Measurements from ENCODE around the gene CAPN15. TPM values are rescaled to one million over a fixed set of nuclear protein-coding genes. Genes with fewer than 3 reads are reported as not detected.

Gene CAPN15
- total RNA-seq, 2 experiments from 2014 or later, result 54.4 to 56.9 TPM

DNA sequence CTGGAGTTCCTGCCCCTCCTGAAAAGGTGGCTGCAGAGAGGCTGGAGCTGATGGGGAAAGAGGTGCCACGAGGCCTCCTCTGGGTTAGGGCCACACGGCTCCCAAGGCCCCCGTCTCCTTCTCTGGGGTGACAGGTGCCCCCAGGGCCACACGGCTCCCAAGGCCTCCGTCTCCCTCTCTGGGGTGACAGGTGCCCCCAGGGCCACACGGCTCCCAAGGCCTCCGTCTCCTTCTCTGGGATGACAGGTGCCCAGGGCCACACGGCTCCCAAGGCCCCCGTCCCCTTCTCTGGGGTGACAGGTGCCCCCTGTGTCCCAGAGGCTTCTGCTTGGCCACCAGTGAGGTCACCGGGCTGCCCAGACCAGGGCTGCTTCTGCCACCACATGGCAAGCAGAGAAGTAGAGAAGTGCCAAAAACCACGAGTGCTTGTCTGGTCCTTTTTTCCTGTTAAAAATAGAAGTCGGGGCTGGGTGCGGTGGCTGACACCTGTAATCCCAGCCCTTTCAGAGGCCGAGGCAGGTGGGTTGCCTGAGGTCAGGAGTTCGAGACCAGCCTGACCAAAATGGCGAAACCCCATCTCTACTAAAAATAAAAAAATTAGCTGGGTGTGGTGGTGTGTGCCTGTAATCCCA lies 4.1 kb downstream of the CAPN15 start:
- H3K27me3 Mint-ChIP-seq (ENCODE audit: low read depth), result no peaks in the 10 kb centered on the region
- DNase-seq, result no peak
- no peak overlapping the region for H3K27ac Mint-ChIP-seq
- no peaks in the 10 kb centered on the region for H3K9me3 Mint-ChIP-seq
- CTCF ChIA-PET, result no interaction called here
- intact Hi-C loops (cut with micrococcal nuclease), result no loop called here
- peaks cover 18% of the 10 kb centered on the region for H3K4me1 Mint-ChIP-seq (ENCODE audit: low read depth)
- no peak overlapping the region for H3K4me3 Mint-ChIP-seq
- no peaks in the 10 kb centered on the region for H3K36me3 Mint-ChIP-seq (ENCODE audit: low read depth)

DNA sequence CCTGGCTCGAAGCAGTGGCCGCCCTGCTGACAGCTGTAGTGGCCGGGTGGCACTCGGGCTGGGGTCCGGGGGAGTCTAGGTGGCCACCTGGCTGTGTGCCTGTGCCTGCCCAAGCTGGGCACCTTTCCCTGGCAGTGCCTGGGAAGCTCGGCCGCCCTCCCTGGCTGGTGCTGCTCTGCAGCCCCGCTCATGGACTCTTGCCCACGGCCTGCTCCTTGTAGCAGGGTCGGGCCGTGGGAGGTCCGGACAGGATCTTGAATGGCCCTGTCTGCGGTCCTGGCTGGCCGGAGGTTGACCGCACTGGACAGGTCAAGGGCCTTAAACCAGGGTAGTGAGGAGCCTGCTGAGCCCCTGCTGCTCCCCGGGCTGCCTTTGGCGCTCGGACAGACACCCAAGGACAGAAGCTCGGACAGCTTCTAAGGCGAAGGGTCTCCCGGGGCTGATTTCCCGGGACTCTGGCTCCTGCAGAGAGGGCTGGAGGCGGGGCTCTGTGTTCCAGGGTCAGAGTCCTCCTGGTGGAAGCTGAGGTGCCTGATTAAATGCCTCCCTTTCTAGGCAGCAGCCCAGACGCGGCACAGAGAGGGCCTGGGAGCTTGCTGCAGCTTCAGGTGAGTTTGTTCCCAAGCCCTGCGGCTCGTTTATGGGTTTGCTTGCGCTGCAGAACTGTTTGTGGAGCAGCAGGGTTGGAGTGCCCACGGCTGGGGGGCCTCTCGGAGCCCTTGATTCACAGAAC lies 6.0 kb downstream of the CAPN15 start:
- no peaks in the 10 kb centered on the region for H3K9me3 Mint-ChIP-seq
- no peaks in the 10 kb centered on the region for H3K27me3 Mint-ChIP-seq (ENCODE audit: low read depth)
- DNase-seq, result no peak
- H3K4me1 Mint-ChIP-seq (ENCODE audit: low read depth), result peaks cover 18% of the 10 kb centered on the region
- H3K36me3 Mint-ChIP-seq (ENCODE audit: low read depth), result peaks cover 1% of the 10 kb centered on the region
- no peak overlapping the region for H3K27ac Mint-ChIP-seq
- no peak overlapping the region for H3K4me3 Mint-ChIP-seq
- intact Hi-C loops (cut with micrococcal nuclease), result no loop called here
- CTCF ChIA-PET, result no interaction called here

DNA sequence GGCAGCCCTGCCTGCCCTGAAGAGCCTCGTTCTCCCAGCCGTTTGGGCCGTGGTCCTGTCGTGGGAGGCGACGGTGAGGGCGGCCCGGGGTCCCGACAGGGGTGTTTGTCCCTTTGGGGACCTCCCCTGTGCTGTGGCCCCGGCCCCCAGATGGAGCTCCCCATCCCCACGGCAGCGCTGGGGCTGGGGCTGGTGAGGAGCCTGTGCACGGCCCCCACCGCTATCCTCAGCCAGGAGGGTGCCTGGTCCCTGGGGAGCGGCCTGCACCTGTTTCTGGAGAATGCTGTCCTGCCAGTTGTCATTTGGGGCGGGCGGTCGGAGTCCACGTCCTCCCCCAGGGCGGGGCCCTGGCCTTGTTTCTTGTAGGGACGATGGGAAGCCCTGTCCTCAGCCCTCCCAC lies 6.6 kb downstream of the CAPN15 start:
- no peak overlapping the region for H3K27ac Mint-ChIP-seq
- no peaks in the 10 kb centered on the region for H3K9me3 Mint-ChIP-seq
- DNase-seq, result no peak
- no peak overlapping the region for H3K4me3 Mint-ChIP-seq
- H3K4me1 Mint-ChIP-seq (ENCODE audit: low read depth), result peaks cover 12% of the 10 kb centered on the region
- H3K27me3 Mint-ChIP-seq (ENCODE audit: low read depth), result no peaks in the 10 kb centered on the region
- CTCF ChIA-PET, result no interaction called here
- intact Hi-C loops (cut with micrococcal nuclease), result no loop called here
- H3K36me3 Mint-ChIP-seq (ENCODE audit: low read depth), result peaks cover 4% of the 10 kb centered on the region

DNA sequence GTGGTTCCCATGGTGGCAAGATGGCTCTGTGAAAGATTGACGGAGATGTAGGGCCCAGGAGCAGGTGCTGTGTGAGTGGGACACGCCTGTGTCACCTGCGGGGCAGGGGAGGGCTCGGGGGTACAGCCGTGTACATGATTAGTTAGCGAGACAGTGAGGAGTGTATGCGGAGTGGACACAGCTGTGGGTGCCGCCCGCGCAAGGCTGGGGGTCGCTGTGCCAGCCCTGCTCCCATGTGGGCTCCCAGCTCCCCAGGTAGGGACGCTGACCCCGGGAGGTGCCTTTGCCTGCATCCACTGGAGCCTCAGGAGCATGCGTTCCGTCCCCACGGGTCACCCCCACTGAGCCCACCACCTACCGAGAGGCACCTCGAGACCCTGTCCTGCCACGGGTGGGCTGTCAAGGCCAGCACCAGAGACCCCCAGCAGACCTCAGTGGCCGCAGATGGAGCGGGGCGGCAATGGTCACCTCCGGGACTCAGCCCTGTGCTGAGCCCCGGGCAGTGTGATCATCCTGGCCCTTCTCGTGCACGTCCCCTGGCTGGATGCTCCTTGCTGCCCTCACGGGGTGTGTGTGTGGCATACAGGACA lies 7.4 kb downstream of the CAPN15 start:
- no peaks in the 10 kb centered on the region for H3K27me3 Mint-ChIP-seq (ENCODE audit: low read depth)
- H3K4me1 Mint-ChIP-seq (ENCODE audit: low read depth), result peaks cover 4% of the 10 kb centered on the region
- peaks cover 4% of the 10 kb centered on the region for H3K36me3 Mint-ChIP-seq (ENCODE audit: low read depth)
- CTCF ChIA-PET, result no interaction called here
- H3K4me3 Mint-ChIP-seq, result no peak overlapping the region
- no peak for DNase-seq
- no peak overlapping the region for H3K27ac Mint-ChIP-seq
- intact Hi-C loops (cut with micrococcal nuclease), result no loop called here
- H3K9me3 Mint-ChIP-seq, result no peaks in the 10 kb centered on the region

DNA sequence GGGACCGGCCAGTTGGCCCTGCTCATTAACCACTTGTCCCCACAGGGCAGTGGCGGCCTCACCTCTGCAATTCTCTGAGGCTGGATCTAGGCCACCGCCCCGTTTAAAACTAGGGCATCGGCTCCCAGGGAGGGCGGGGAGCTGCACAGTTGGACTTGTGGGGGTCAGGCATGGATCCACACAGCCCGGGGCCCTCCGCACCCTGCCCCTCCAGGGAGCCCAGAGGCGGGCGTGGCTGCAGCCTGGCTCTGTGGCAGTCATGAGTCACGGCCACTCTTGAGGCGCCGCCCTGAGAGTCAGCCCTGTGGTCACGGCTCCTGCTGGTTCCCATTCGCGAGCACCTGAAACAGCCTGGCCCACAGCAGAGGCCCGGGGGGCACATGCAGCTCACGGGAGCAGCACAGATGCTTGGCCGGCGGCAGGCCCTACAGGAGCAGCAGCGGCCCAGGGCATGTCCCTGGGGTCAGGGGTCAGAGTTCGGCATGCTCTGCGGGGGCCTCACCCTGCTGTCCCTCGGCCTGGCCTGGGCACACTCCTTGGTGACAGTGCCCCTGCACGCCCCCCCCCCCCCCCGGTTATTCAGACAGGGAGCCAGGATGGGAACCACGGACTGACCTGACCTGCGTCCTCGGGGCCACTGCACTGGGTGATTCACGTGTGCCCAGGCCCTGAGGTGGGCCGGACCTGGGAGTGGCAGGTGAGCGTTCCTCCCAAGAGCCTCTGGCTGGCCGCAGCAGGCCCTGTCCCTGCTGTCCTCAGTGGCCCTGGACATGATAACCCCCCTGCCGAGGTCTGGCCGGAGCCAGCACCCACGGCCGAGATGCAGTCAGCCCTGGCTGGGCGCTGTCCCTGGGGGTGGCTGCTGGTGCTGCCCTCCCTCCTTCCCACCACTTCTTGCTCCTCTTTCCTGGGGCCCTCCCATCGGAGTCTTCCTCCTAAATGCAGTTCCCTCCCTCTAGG lies 8.2 kb downstream of the CAPN15 start:
- Mint-ChIP-seq H3K36me3 (ENCODE audit: low read depth) (peaks cover 4% of the 10 kb centered on the region), H3K27me3 (ENCODE audit: low read depth) (no peaks in the 10 kb centered on the region), H3K27ac (no peak overlapping the region), H3K4me3 (no peak overlapping the region), H3K9me3 (no peaks in the 10 kb centered on the region), H3K4me1 (ENCODE audit: low read depth) (no peaks in the 10 kb centered on the region)
- CTCF ChIA-PET, result no interaction called here
- DNase-seq, result no peak
- intact Hi-C loops (cut with micrococcal nuclease), result no loop called here

DNA sequence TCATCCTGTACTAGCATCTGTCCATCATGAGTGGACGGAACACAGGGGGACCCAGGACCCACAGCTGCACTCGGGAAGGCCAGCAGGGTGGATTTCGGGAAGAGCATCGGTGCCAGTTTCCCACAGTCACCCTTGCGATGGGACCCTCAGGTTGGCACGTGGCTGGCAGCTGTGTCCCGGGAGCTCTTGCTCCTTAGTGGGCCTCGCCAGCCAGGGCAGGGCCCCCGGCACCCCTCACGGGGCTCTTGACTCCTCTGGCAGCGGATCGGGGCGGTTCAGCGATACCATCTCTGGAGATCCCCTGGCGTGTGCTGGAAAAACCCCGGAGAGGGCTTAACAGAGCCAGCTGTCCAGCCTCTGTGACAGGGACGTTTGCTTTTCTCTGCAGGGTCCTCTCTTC lies 9.2 kb downstream of the CAPN15 start:
- no peaks in the 10 kb centered on the region for H3K9me3 Mint-ChIP-seq
- H3K27me3 Mint-ChIP-seq (ENCODE audit: low read depth), result no peaks in the 10 kb centered on the region
- DNase-seq, result no peak
- peaks cover 4% of the 10 kb centered on the region for H3K36me3 Mint-ChIP-seq (ENCODE audit: low read depth)
- no peak overlapping the region for H3K27ac Mint-ChIP-seq
- CTCF ChIA-PET, result no interaction called here
- no peak overlapping the region for H3K4me3 Mint-ChIP-seq
- no peaks in the 10 kb centered on the region for H3K4me1 Mint-ChIP-seq (ENCODE audit: low read depth)
- intact Hi-C loops (cut with micrococcal nuclease), result no loop called here

DNA sequence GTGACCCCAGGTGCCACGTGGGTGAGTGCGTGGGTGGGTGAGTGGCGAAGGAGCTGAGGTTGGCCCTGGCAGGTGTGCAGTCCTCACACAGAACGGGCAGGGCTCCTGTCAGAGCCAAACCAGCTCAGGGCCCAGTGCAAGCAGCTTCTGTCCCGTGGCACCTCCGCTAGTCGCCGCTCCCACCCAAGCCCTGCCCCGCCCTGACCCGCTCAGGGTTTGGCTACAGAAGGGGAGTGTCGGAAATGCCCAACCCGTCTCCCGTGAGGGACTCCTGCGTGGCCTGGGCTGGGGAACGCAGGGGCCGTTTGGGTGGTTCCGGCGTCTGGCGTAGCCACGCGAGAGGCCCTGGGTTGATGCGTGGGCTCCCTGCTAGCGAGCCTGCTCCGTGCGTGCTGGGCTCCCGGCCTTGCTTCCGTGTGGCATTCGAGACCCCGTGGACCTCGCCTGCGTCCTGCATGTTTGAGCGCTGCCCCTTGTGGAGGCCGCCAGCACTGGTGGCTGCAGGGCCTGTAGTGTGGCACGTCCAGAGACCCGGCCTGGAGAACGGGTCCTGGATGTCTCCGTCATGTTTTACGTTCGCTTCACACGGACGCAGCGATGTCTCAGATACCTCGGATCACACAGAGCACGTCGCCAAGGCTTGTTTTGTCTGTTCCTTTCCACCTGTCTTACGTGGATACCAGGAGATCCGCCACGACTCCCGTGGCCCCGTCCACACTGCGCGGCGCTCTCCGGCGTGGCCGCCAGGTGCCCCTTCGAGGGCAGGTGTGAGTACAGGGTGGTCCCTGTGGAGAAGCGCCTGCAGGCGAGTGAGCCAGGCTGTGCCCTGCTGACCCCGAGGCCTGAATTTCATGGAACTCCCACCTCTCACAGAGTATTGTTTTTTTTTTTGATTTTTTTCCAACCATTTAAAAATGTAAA lies 10.2 kb downstream of the CAPN15 start:
- no peaks in the 10 kb centered on the region for H3K9me3 Mint-ChIP-seq
- no peaks in the 10 kb centered on the region for H3K27me3 Mint-ChIP-seq (ENCODE audit: low read depth)
- intact Hi-C loops (cut with micrococcal nuclease), result no loop called here

DNA sequence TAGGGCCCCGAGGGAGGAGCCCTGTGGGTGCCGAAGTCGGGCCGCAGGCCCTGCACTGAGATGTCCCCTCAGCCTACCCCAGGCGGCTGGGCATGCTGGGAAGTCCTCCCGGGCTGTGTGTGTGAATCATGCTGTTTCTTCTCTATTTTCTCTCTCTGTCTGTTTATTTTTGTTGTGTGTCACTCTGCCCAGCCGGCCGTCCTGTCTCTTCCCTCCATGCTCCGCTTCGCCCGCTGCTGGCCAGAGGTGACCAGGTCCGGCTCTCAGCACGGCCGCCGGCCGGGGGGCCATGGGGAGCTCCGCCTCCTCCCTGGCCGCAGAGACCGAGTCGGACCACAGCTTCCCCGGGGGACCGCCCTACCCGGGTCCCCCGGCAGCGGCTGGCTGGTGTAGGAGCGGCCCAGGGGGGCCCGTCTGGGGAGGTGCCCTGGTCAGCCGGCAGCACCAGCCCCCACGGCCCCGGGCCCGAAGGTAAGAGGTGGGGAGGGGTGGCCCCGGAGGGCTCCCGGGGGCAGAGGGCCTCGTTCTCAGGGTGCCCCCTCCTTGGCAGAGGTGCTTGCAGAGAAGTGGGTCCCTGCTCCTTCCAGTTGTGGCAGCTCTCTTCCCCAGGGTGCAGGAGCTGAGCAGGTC lies 12.5 kb downstream of the CAPN15 start:
- H3K4me3 Mint-ChIP-seq, result no peak overlapping the region
- no peak for DNase-seq
- CTCF ChIA-PET, result no interaction called here
- intact Hi-C loops (cut with micrococcal nuclease), result no loop called here
- peaks cover 2% of the 10 kb centered on the region for H3K4me1 Mint-ChIP-seq (ENCODE audit: low read depth)
- no peaks in the 10 kb centered on the region for H3K9me3 Mint-ChIP-seq
- peaks cover 8% of the 10 kb centered on the region for H3K36me3 Mint-ChIP-seq (ENCODE audit: low read depth)
- H3K27me3 Mint-ChIP-seq (ENCODE audit: low read depth), result no peaks in the 10 kb centered on the region
- H3K27ac Mint-ChIP-seq, result no peak overlapping the region

More for the DNA sequence above, 10.2 kb downstream of the CAPN15 start:
- no peak for DNase-seq
- CTCF ChIA-PET, result no interaction called here
- H3K4me3 Mint-ChIP-seq, result no peak overlapping the region
- no peaks in the 10 kb centered on the region for H3K4me1 Mint-ChIP-seq (ENCODE audit: low read depth)
- H3K27ac Mint-ChIP-seq, result no peak overlapping the region
- peaks cover 8% of the 10 kb centered on the region for H3K36me3 Mint-ChIP-seq (ENCODE audit: low read depth)

DNA sequence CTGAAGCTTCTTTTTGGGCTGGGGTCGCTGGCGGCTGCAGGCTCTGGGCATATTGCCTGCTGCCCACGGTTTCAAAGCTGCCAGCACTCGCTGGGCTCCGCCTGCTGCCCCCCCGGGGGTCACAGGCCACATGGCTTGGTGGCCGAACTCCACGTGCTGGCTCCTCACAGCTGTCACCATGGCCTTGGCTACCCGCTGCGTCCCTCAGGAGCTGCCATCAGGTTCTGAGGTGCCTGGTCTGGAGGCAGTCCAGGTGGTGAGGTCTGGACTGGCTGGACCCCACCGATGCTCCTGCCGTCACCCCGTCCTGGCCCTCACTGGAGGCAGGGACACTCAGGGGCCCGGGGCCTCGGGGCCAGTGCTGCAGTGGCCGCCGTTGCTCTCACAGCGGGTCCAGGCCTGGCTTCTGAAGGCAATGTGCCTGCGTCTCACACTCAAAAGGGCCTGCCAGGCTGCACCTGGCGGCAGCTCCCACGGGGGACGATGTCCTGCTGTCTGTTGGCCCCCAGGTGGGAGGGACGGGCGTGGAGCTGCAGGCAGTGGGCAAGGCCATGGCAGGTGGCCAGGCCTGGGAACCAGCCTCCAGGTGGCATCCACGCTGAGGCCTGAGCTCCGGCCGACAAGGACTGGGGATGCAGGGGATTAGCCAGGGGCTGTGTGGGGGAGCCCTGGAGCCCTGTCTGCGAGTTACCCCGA lies 13.3 kb downstream of the CAPN15 start:
- intact Hi-C loops (cut with micrococcal nuclease), result no loop called here

DNA sequence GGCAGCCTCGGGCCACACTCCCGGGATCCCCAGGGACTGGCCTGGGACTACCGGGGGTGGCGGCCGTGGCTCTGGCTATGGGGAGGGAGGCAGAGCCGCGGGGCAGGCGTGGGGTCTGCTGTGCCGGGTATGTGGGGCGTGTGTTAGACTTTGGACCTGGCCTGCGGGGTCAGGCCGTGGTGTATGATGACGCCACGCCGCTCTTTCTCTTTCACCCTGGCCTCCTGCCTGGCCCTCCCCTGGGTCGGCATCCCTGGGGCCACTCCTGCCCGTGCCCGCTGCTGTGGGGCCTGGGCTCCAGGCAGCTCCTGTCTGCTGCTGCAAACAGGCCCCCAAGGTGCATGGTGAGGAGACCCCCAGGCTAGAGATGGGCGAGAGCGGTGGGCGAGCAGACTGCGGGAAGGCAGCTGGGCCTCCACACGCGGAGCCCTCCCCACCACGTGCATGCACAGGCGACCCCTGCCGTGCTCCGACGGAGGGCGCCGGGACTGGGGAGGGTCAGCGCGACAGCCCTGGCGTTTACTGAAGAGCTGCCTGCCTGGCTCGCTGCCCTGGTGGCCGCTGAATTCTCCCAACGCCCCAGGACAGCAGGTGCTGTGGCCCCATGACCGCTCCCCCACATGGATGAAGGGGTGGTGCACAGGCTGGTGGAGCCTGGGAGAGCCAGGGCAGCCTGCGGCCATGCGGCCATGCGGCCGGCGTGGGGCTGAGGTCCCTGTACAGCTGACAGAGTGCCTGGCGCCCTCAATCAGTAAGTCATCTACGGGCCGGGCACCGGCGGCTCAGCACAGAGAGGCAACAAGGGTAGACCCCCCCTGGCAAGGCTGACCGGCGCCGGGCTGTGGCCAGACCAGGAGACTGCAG lies 16.0 kb downstream of the CAPN15 start:
- intact Hi-C loops (cut with micrococcal nuclease), result no loop called here
- Mint-ChIP-seq H3K27ac (no peak overlapping the region), H3K27me3 (ENCODE audit: low read depth) (no peaks in the 10 kb centered on the region), H3K4me3 (no peak overlapping the region), H3K4me1 (ENCODE audit: low read depth) (peaks cover 2% of the 10 kb centered on the region), H3K36me3 (ENCODE audit: low read depth) (peaks cover 7% of the 10 kb centered on the region), H3K9me3 (no peaks in the 10 kb centered on the region)
- CTCF ChIA-PET, result interaction anchor here (0.6 kb wide), 1 partner anchor 93 kb away, joined by 3 read pairs; the partner anchor contains the start of gene METTL26
- DNase-seq, result no peak

More for the DNA sequence above, 13.3 kb downstream of the CAPN15 start:
- Mint-ChIP-seq H3K36me3 (ENCODE audit: low read depth) (peaks cover 8% of the 10 kb centered on the region), H3K4me1 (ENCODE audit: low read depth) (peaks cover 2% of the 10 kb centered on the region), H3K27me3 (ENCODE audit: low read depth) (no peaks in the 10 kb centered on the region), H3K9me3 (no peaks in the 10 kb centered on the region), H3K4me3 (no peak overlapping the region), H3K27ac (no peak overlapping the region)
- DNase-seq, result no peak
- CTCF ChIA-PET, result no interaction called here

Data from activated naive CD4-positive, alpha-beta T cell treated with anti-CD3 and anti-CD28 coated beads for 36 hours (primary cell).